Smooth muscle cell (in vitro differentiated cells): ENCODE results near the gene ASB1. TPM values are rescaled to one million over a fixed set of nuclear protein-coding genes. Genes with fewer than 3 reads are reported as not detected.

Experiments used
- DNase-seq: peaks from one replicate; lab custom pipeline; 2025; ENCODE audit not compliant: unreplicated experiment; lab: John Stamatoyannopoulos, UW
- H2AFZ ChIP-seq: fragments of 200-600 bp; sonication (generic); 2 replicates; pipeline ENCODE4 v1.6.0; 2016; ENCODE audit warnings: antibody characterized with exemption, low read depth, mild to moderate bottlenecking
- H3F3A ChIP-seq: fragments of 200-600 bp; sonication (generic); 2 replicates; pipeline ENCODE4 v1.6.0; 2017; ENCODE audit warnings: antibody characterized with exemption, low read depth
- H3K27ac ChIP-seq: fragments of 200-600 bp; sonication (generic); 2 replicates; pipeline ENCODE4 v1.5.1; 2016; ENCODE audit warnings: low read depth, mild to moderate bottlenecking
- H3K27me3 ChIP-seq: fragments of 200-600 bp; sonication (generic); 2 replicates; pipeline ENCODE4 v1.6.1; 2016; ENCODE audit warnings: low read depth, mild to moderate bottlenecking
- H3K36me3 ChIP-seq: fragments of 200-600 bp; sonication (generic); 2 replicates; pipeline ENCODE4 v1.5.1; 2016; ENCODE audit warnings: low read depth
- H3K4me1 ChIP-seq: fragments of 200-600 bp; sonication (generic); 2 replicates; pipeline ENCODE4 v1.5.1; 2016; ENCODE audit warnings: low read depth
- H3K4me2 ChIP-seq: fragments of 200-600 bp; sonication (generic); 2 replicates; pipeline ENCODE4 v1.6.0; 2016; ENCODE audit warnings: mild to moderate bottlenecking
- H3K4me3 ChIP-seq: fragments of 200-600 bp; sonication (generic); 2 replicates; pipeline ENCODE4 v1.5.1; 2016; ENCODE audit warnings: mild to moderate bottlenecking
- H3K79me2 ChIP-seq: fragments of 200-600 bp; sonication (generic); 2 replicates; pipeline ENCODE4 v1.6.0; 2016; ENCODE audit warnings: low read depth, mild to moderate bottlenecking
- H3K9ac ChIP-seq: fragments of 200-600 bp; sonication (generic); 2 replicates; pipeline ENCODE4 v1.6.0; 2016; ENCODE audit warnings: low read depth
- H3K9me3 ChIP-seq: fragments of 200-600 bp; sonication (generic); replicated peaks from 2 replicates; pipeline ENCODE4 v1.5.1; 2016; ENCODE audit warnings: low read depth
- H4K20me1 ChIP-seq: fragments of 200-600 bp; sonication (generic); 2 replicates; pipeline ENCODE4 v1.6.0; 2016; ENCODE audit warnings: low read depth
- CTCF ChIP-seq: fragments of 200-600 bp; sonication (generic); IDR thresholded peaks from 2 replicates; pipeline ENCODE4 v1.5.1; 2017; ENCODE audit warnings: borderline replicate concordance, mild to moderate bottlenecking, antibody characterized with exemption; ENCODE audit not compliant: insufficient read depth, poor library complexity, severe bottlenecking
- WGBS: methylation state at CpG from one replicate; pipeline ENCODE4 v1.1.7; 2016; ENCODE audit warnings: low lambda C conversion rate; 5-methylcytosine and 5-hydroxymethylcytosine counted together
- polyA plus RNA-seq: library from polyadenylated mRNA; unstranded; fragments of >200 nt; fragmentation: Nextera tagmentation; extraction: Ambion mirVana; gene quantifications from 2 replicates; pipeline ENCODE4 v1.2.1, GENCODE V29; 2016
- total RNA-seq: library from RNA; depleted of rRNA; stranded (reverse); fragments of >200 nt; gene quantifications from 2 replicates; pipeline ENCODE4 v1.2.3, GENCODE V29; 2014

ASB1 gene
- total and polyA plus RNA-seq, 2 experiments from 2014 or later = 24.8 to 27.3 TPM

GRCh38 chr2:238434846-238435751, 8.4 kb downstream of the ASB1 start:
- TF ChIP-seq CTCF = no peak
- Histone ChIP-seq H3K79me2 (peaks cover 84% of the 10 kb centered on the region), H3K9me3 (no peaks in the 10 kb centered on the region), H3K9ac (no peak overlapping the region), H3K36me3 (peaks cover 9% of the 10 kb centered on the region), H3K27me3 (no peaks in the 10 kb centered on the region), H4K20me1 (peaks cover 77% of the 10 kb centered on the region), H3K4me3 (no peak overlapping the region), H3F3A (no peaks in the 10 kb centered on the region), H3K4me2 (no peak overlapping the region), H3K4me1 (no peaks in the 10 kb centered on the region), H2AFZ (no peak overlapping the region), H3K27ac (peak overlapping the region; percentile 14)
- 93% methylated on average over 24 of the region's 24 CpGs for WGBS
- no peak for DNase-seq

GRCh38 chr2:238435752-238436096, 9.0 kb downstream of the ASB1 start:
- no peaks in the 10 kb centered on the region for H3K4me1 ChIP-seq

GRCh38 chr2:238438856-238439849, 12.4 kb downstream of the ASB1 start:
- no peak overlapping the region for H3K4me3 ChIP-seq
- H3K36me3 ChIP-seq = peaks cover 9% of the 10 kb centered on the region
- no peaks in the 10 kb centered on the region for H3K27me3 ChIP-seq
- 84% methylated on average over 24 of the region's 24 CpGs for WGBS
- H2AFZ ChIP-seq = no peak overlapping the region
- H3K9me3 ChIP-seq = no peaks in the 10 kb centered on the region
- H3K9ac ChIP-seq = no peak overlapping the region
- H3K27ac ChIP-seq = peak overlapping the region; percentile 32
- H3K4me2 ChIP-seq = no peak overlapping the region
- no peaks in the 10 kb centered on the region for H3K4me1 ChIP-seq
- H4K20me1 ChIP-seq = peaks cover 83% of the 10 kb centered on the region
- peaks cover 85% of the 10 kb centered on the region for H3K79me2 ChIP-seq
- TF ChIP-seq CTCF = no peak
- DNase-seq = no peak
- H3F3A ChIP-seq = no peaks in the 10 kb centered on the region

More at GRCh38 chr2:238435752-238436096, 9.0 kb downstream of the ASB1 start:
- Histone ChIP-seq H3K4me2 (no peak overlapping the region), H2AFZ (no peak overlapping the region), H3K27me3 (no peaks in the 10 kb centered on the region), H3K9ac (no peak overlapping the region), H3K79me2 (peaks cover 84% of the 10 kb centered on the region), H3K9me3 (no peaks in the 10 kb centered on the region), H3K27ac (no peak overlapping the region), H3K4me3 (no peak overlapping the region), H3K36me3 (peaks cover 9% of the 10 kb centered on the region), H4K20me1 (peaks cover 81% of the 10 kb centered on the region), H3F3A (no peaks in the 10 kb centered on the region)
- no peak for DNase-seq
- TF ChIP-seq CTCF = no peak
- WGBS = 97% methylated on average over 20 of the region's 20 CpGs
